Ishikawa (cell line): Measurements from ENCODE around the gene TOP2B.

Source experiments
- CEBPB ChIP-seq: IDR thresholded peaks from 2 replicates; pipeline ENCODE4 v1.6.1; 2012
- EP300 ChIP-seq: IDR thresholded peaks from 2 replicates; pipeline ENCODE4 v1.6.1; 2012; ENCODE audit warnings: borderline replicate concordance
- RAD21 ChIP-seq: IDR thresholded peaks from 2 replicates; pipeline ENCODE4 v1.6.1; 2012; ENCODE audit warnings: low read depth
- TCF12 ChIP-seq: IDR thresholded peaks from 2 replicates; pipeline ENCODE4 v1.6.1; 2012; ENCODE audit warnings: low read depth

DNA sequence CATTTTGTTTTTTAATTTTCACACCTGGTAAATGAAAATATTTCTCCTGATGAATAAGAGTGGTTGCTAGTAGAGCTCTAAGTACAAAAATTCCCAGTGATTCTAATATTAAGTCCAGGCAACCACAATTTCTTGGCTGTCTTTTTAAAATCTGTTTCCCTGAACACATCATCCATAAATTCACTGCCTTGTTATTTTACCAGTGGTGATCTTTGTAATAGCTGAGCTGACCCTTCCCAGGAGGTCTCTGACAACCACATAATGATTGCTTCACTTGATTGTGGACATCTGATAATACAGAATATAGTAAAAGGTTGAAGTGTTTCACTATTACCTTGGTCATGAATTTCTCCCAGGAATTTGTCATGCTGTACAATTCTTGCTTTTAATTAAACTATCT lies 13.9 kb upstream of the TOP2B start:
- TF ChIP-seq RAD21: no peak
- TF ChIP-seq EP300: no peak
- no peak for TF ChIP-seq TCF12
- no peak for TF ChIP-seq CEBPB
